ENCODE results near the gene EFNA2. TPM values are rescaled to one million over a fixed set of nuclear protein-coding genes. Genes with fewer than 3 reads are reported as not detected.

The EFNA2 gene
- total and polyA plus RNA-seq, 2 of the 8 experiments (the other 6 are each of a cell fraction or from before 2014, with no cell fraction given) = 4.0 to 7.0 TPM

DNA sequence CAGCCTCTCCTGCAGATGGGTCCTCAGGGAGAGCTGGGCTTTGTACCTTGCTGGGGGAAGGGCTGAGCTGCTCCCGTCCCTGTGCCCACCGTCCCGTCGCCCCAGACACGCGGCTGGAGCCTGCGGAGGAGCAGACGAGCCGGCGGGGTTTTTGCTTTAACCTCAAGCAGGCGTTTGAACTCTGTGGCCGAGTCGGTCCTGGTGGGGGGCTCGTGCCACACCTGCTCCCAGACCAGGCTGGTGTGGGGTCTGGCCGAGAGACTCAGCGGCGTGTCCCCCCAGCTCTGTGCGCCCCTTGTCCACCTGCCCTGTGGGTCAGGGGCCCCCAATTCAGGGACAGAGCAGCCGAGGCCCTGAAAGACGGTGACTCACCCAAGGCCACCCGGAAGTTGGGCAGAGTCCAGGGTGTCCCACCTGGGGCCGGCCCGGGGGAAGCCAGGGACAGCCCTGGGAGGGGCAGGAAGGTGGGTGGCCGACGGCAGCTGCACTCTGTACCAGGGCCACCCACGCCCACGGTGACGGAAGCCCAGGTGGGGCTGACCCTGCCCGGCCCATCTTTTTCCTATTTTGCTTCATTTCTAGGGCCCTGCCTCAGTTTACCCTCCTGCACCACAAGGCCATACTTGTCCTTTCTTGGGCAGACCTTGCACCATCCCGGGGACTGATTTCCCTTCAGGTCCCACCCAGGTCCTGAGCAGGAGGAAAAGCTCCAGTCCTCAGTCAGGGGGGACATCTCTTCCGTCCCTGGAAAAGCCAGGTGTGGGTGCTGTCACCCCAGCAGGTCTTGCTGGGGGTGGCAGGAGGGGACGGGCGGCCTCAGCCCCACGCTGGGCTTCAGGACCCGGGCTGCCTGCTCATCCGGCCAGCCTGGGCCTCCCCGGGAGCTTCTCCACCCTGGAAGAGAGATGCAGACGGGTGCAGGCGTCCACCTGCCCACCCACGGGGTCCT is 5.3 kb downstream of the EFNA2 start:
- no peaks in the 10 kb centered on the region for H3K9me3 ChIP-seq (ENCODE audit: insufficient read depth in 2 of 2, low read depth in 1 of 2, low read length in 1 of 2)
- H3K4ac ChIP-seq (replicated peaks; ENCODE audit: insufficient read length, low read depth, low read length) = no peak overlapping the region
- POLR2A ChIA-PET (ENCODE audit: partially characterized antibody) = interaction anchor here (0.6 to 2.5 kb wide), 5 partner anchors 16 to 713 kb away, joined by 3 to 16 read pairs (median 5); partner anchors contain the start of genes CIRBP and FAM174C
- H4K8ac ChIP-seq (ENCODE audit: extremely low read depth, insufficient read depth, low read length) = no peak overlapping the region; the same call in 1 of the 2 replicates
- H3K4me3 ChIP-seq (ENCODE audit: extremely low read depth in 1 of 4, insufficient read depth in 2 of 4, low read depth in 3 of 4, low read length in 4 of 4) = no peak overlapping the region
- H4K5ac ChIP-seq (ENCODE audit: insufficient read length, low read depth, low read length) = no peak overlapping the region
- no peak for FAIRE-seq
- H4K91ac ChIP-seq (replicated peaks; ENCODE audit: insufficient read length, low read length) = no peak overlapping the region
- no peak overlapping the region for H2BK15ac ChIP-seq (ENCODE audit: low read length)
- H3K27ac ChIP-seq (ENCODE audit: low read depth, low read length) = no peak overlapping the region
- no peak overlapping the region for H3K4me2 ChIP-seq (ENCODE audit: insufficient read depth in 1 of 2, low read depth in 2 of 2, low read length in 2 of 2)
- no peak overlapping the region for H2AK5ac ChIP-seq (ENCODE audit: low read depth, low read length)
- H3K4me1 ChIP-seq (replicated peaks in 1 of 4; ENCODE audit: control insufficient read depth in 3 of 4, insufficient read depth in 4 of 4, low read length in 3 of 4) = peaks cover 0 to 13% (median 4%) of the 10 kb centered on the region in 4 experiments; a peak in 4 of 7 replicates
- no peaks in the 10 kb centered on the region; the same call in 1 of the 2 replicates for H3K79me1 ChIP-seq (ENCODE audit: low read depth, low read length)
- H3K79me2 ChIP-seq (ENCODE audit: control insufficient read depth in 1 of 2, insufficient read depth in 2 of 2, low read length in 2 of 2) = no peaks in the 10 kb centered on the region
- CTCF ChIA-PET (ENCODE audit: partially characterized antibody) = interaction anchor here (0.5 to 1.4 kb wide), 3 partner anchors 22 to 186 kb away, joined by 3 to 4 read pairs (median 3); no protein-coding TSS in a partner anchor
- H3K23ac ChIP-seq (ENCODE audit: insufficient read length) = no peak overlapping the region
- H4K20me1 ChIP-seq (replicated peaks in 1 of 2; ENCODE audit: control insufficient read depth in 1 of 2, insufficient read depth in 2 of 2, low read length in 2 of 2) = peaks cover 6 to 7% of the 10 kb centered on the region in 2 experiments
- no peak overlapping the region for H3K56ac ChIP-seq (replicated peaks; ENCODE audit: insufficient read length, low read depth, low read length)
- H2BK120ac ChIP-seq (replicated peaks; ENCODE audit: low read depth, low read length) = no peak overlapping the region
- no peak overlapping the region for H2AFZ ChIP-seq (ENCODE audit: low read length)
- peaks cover 2% of the 10 kb centered on the region; the same call in 1 of the 2 replicates for H3K23me2 ChIP-seq (ENCODE audit: low read depth, low read length)
- H2BK5ac ChIP-seq (ENCODE audit: low read depth, low read length) = no peak overlapping the region
- no peak overlapping the region for H3K14ac ChIP-seq (ENCODE audit: insufficient read length)
- no peak overlapping the region for H2BK12ac ChIP-seq (ENCODE audit: low read depth, low read length)
- H2BK20ac ChIP-seq (ENCODE audit: low read length) = no peak overlapping the region
- no peak for DNase-seq (ENCODE audit: low read depth in 1 of 2, low spot score in 2 of 2)
- H3K36me3 ChIP-seq (ENCODE audit: control insufficient read depth in 2 of 4, insufficient read depth in 4 of 4, low read length in 3 of 4) = no peaks in the 10 kb centered on the region
- peaks cover 0 to 6% (median 0%) of the 10 kb centered on the region in 4 experiments; a peak in 2 of 7 replicates for H3K27me3 ChIP-seq (replicated peaks in 1 of 4; ENCODE audit: control insufficient read depth in 3 of 4, extremely low read depth in 1 of 4, insufficient read depth in 3 of 4, low read length in 3 of 4)
- 90% methylated on average over 33 of the region's 40 CpGs; no CpG with 5 or more reads in 1 of the 2 experiments for WGBS, 2 experiments (ENCODE audit: extremely low coverage in 1 of 2, insufficient coverage in 1 of 2, insufficient read length in 1 of 2, insufficient replicate concordance in 2 of 2, low coverage in 1 of 2, low lambda C conversion rate in 2 of 2, missing lambda C conversion rate in 1 of 2)
- H3K18ac ChIP-seq (ENCODE audit: extremely low read depth, low read length) = no peak overlapping the region
- no peak overlapping the region for H3K9ac ChIP-seq (replicated peaks in 1 of 4; ENCODE audit: extremely low read depth in 1 of 4, low read depth in 3 of 4, low read length in 3 of 4)
- TF ChIP-seq CHD2 (IDR thresholded peaks at IDR 0.05; ENCODE audit: low read length) = no peak
- no peak for TF ChIP-seq SAP30 (IDR thresholded peaks at IDR 0.05; ENCODE audit: insufficient read depth, insufficient replicate concordance, low read length)
- TF ChIP-seq GTF2F1 (IDR thresholded peaks at IDR 0.05; ENCODE audit: borderline replicate concordance, low read depth, low read length) = no peak
- no peak for TF ChIP-seq CREB1 (IDR thresholded peaks at IDR 0.05)
- TF ChIP-seq TBP (IDR thresholded peaks at IDR 0.05; ENCODE audit: low read depth, low read length) = no peak
